Bronchial epithelial cell (primary cell): ENCODE data around the gene PRND. TPM values are rescaled to one million over a fixed set of nuclear protein-coding genes. Genes with fewer than 3 reads are reported as not detected.

Experiments
- DNase-seq: peaks from one replicate; pipeline ENCODE4 v3.0.0-alpha.2; 2010; ENCODE audit warnings: low read depth
- FAIRE-seq: peaks from 2 replicates; lab custom pipeline; 2011; peaks lifted over from hg19 to GRCh38; lab: Jason Lieb, UNC
- H3K27me3 ChIP-seq: 2 replicates; pipeline ENCODE4 v1.5.1; 2011; ENCODE audit warnings: low read length; ENCODE audit not compliant: control insufficient read depth, insufficient read depth
- H3K36me3 ChIP-seq: 2 replicates; pipeline ENCODE4 v1.5.1; 2011; ENCODE audit warnings: low read length; ENCODE audit not compliant: control insufficient read depth, insufficient read depth
- H3K4me3 ChIP-seq: 2 replicates; pipeline ENCODE4 v1.5.1; 2011; ENCODE audit warnings: mild to moderate bottlenecking, low read depth, low read length, control low read depth
- CTCF ChIP-seq: IDR thresholded peaks from 2 replicates; pipeline ENCODE4 v1.5.1; 2011; ENCODE audit warnings: mild to moderate bottlenecking, moderate library complexity, low read length, control low read depth, inconsistent platforms; ENCODE audit not compliant: insufficient read depth, severe bottlenecking
- total RNA-seq: library from RNA; depleted of rRNA; stranded (reverse); fragments of >200 nt; gene quantifications from 2 replicates; pipeline ENCODE4 v1.2.1, GENCODE V29; 2014

PRND gene
- total RNA-seq, 1 donor from 2014 or later = not detected

- no peak for TF ChIP-seq CTCF
- FAIRE-seq (no peak), DNase-seq (no peak)
- H3K27me3 ChIP-seq = no peaks in the 10 kb centered on the region
- no peaks in the 10 kb centered on the region for H3K36me3 ChIP-seq
- H3K4me3 ChIP-seq = no peak overlapping the region
Observed at GRCh38 chr20:4774207-4774606, 52.5 kb downstream of the PRND start.

DNA sequence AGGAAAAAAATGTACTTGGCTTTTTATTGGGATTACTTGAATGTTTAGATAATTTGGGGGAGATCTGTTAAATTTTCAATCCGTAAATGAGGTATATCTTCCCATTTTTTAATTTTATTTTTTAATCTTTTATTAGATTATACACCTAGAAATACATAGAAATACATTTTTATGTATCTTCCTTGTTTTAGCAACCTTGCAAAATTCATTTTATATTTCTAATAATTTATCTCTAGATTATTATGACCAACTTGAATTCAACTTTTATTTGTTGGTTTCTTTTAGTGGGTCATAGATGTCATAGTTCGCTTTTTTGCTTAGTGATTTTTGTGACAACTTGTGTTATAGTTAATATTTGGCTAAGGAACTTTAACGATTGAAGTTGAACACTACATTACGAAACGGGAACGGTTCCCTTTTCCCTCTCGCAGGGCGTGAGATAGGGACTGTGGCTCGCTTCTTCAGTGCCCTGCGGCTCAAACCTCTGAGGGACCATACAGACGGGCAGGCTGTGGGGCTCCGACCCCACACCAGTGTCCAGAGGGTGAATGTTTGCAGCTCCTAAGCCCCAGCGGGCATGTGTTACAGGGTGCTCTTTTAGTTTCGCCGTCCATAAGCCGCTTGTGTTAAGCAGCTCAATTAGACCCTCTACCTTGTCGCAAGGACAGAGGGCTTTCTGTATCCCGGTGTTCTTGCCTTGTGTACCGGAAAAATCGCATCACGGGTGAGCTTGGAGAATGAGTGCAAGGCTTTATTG lies 53.8 kb downstream of the PRND start:
- H3K36me3 ChIP-seq = no peaks in the 10 kb centered on the region
- no peak for FAIRE-seq
- H3K27me3 ChIP-seq = no peaks in the 10 kb centered on the region
- no peak for DNase-seq
- no peak for TF ChIP-seq CTCF
- no peak overlapping the region for H3K4me3 ChIP-seq

DNA sequence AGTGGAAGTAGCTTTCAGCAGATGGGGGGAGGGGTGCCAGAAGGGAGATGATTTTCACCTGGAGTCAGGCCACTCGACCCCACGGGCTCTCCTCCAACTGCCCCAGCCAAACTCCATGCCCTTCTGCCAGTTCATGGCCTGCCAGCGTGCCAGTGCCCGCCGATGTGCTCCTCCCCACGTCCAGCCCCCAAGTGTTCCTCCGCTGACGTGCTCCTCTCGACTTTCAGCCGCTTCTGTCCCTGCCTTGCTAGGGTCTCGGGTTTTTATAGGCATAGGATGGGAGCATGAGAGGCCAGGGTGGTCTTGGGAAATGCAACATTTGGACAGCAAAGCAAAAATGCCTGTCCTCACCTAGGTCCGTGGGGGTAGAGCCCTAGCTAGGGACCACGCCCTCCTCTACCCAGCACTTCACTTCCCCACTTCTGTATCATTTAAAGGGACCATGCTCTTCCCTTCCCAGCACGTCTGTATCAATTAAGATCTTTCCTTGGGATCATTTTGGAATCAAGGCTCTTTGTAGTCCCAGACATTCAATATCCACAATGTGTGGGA lies 54.4 kb downstream of the PRND start:
- DNase-seq (no peak), FAIRE-seq (no peak)
- H3K27me3 ChIP-seq = no peaks in the 10 kb centered on the region
- H3K4me3 ChIP-seq = no peak overlapping the region
- H3K36me3 ChIP-seq = no peaks in the 10 kb centered on the region
- TF ChIP-seq CTCF = no peak

Other genes starting within 250 kb of the PRND start
- gene PRNP, start 35.5 kb upstream of the PRND start, total RNA-seq = 764 and 840 TPM in 2 replicates
- gene RASSF2, start 101.7 kb downstream of the PRND start, total RNA-seq = under 0.01 and 0.26 TPM in 2 replicates